Measurements from ENCODE around the gene GAD1. TPM values are rescaled to one million over a fixed set of nuclear protein-coding genes. Genes with fewer than 3 reads are reported as not detected.
A peak's percentile ranks its signal among the peaks of the same experiment; 100 is the strongest.

The GAD1 gene
- polyA plus RNA-seq, 1 of the 3 experiments (the other 2 are of a cell fraction): 0.20 TPM

DNA sequence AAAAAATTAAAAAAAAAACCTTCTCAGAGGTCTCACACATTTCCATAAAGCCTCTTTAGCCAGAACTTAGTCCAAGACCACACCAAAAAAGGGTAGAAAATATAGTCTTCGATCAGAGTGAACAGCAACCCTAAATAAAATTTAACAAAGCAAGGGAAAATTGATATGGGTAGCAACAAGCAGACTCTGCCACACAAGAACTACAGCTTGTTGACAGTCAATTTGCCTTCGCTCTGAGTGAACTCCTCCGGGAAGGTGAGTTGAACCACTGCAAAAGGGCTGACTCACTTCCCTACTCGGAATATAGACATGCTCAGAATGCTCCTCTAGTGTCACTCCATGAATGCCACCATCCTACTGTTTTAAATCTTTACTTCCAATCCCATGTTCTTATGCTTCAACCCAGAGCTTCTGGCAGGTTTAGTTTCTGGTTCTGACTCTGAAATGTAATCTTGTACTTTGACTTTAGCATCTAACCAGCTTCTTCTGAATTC, 24.1 kb downstream of the GAD1 start (continued):
- TF ChIP-seq, protein P1, sequence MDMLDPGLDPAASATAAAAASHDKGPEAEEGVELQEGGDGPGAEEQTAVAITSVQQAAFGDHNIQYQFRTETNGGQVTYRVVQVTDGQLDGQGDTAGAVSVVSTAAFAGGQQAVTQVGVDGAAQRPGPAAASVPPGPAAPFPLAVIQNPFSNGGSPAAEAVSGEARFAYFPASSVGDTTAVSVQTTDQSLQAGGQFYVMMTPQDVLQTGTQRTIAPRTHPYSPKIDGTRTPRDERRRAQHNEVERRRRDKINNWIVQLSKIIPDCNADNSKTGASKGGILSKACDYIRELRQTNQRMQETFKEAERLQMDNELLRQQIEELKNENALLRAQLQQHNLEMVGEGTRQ (IDR thresholded peaks at IDR 0.05; ENCODE audit: borderline replicate concordance, low read depth, low read length): no peak
- TF ChIP-seq PBX3 (IDR thresholded peaks at IDR 0.05) (no peak), EZH2phosphoT487 (IDR thresholded peaks at IDR 0.05; ENCODE audit: borderline replicate concordance, low read depth) (no peak), TCF12 (IDR thresholded peaks at IDR 0.05) (no peak)

- no peaks in the 10 kb centered on the region for H4K20me1 ChIP-seq (ENCODE audit: insufficient read depth)
- H3K9me3 ChIP-seq: no peaks in the 10 kb centered on the region
- H3K79me2 ChIP-seq (ENCODE audit: insufficient read depth): no peaks in the 10 kb centered on the region
- no peak overlapping the region for H3K4me3 ChIP-seq (ENCODE audit: low read depth in 2 of 2, low read length in 1 of 2)
- no peaks in the 10 kb centered on the region for H3K36me3 ChIP-seq (replicated peaks in 1 of 2; ENCODE audit: control insufficient read depth in 1 of 2, insufficient read depth in 2 of 2, low read length in 1 of 2)
- H3K9me2 ChIP-seq: no peaks in the 10 kb centered on the region
- H3K27ac ChIP-seq (ENCODE audit: low read depth in 2 of 2, low read length in 1 of 2): peak overlapping the region in 1 of 2 experiments; percentile 63; a peak in 3 of 4 replicates
- H3K4me2 ChIP-seq: peak overlapping the region; percentile 56
- ChIA-PET CTCF (interaction anchor here (3.2 kb wide), 1 partner anchor 30 kb away, joined by 13 read pairs; no protein-coding TSS in a partner anchor), POLR2A (no interaction called here)
- peak overlapping the region; percentile 4; the same call in 1 of the 2 replicates for H3K9ac ChIP-seq
- 33% methylated on average over 2 of the region's 2 CpGs for WGBS (ENCODE audit: low lambda C conversion rate)
- TF ChIP-seq SIN3A (IDR thresholded peaks at IDR 0.05; ENCODE audit: borderline replicate concordance, low read depth, low read length) (no peak), EP300 (IDR thresholded peaks at IDR 0.05; ENCODE audit: borderline replicate concordance in 1 of 2, low read depth in 1 of 2, low read length in 1 of 2) (peak in 1 of 2 experiments; percentile 58; a peak in 1 of 4 replicates), ELF1 (IDR thresholded peaks at IDR 0.05) (no peak), FOSL2 (IDR thresholded peaks at IDR 0.05; ENCODE audit: borderline replicate concordance, low read depth) (peak; percentile 67; the same call in 1 of the 2 replicates), TEAD4 (IDR thresholded peaks at IDR 0.05; ENCODE audit: borderline replicate concordance, insufficient read depth) (peak; percentile 42; the same call in 1 of the 2 replicates), TCF12 (IDR thresholded peaks at IDR 0.05) (peak; percentile 51), NFIC (IDR thresholded peaks at IDR 0.05; ENCODE audit: borderline replicate concordance) (peak; percentile 67; the same call in 1 of the 2 replicates), JUND (IDR thresholded peaks at IDR 0.05) (peak; percentile 59), PBX3 (IDR thresholded peaks at IDR 0.05) (peak; percentile 69), RCOR1 (IDR thresholded peaks at IDR 0.05; ENCODE audit: low read length) (no peak)
- TF ChIP-seq, protein P2, sequence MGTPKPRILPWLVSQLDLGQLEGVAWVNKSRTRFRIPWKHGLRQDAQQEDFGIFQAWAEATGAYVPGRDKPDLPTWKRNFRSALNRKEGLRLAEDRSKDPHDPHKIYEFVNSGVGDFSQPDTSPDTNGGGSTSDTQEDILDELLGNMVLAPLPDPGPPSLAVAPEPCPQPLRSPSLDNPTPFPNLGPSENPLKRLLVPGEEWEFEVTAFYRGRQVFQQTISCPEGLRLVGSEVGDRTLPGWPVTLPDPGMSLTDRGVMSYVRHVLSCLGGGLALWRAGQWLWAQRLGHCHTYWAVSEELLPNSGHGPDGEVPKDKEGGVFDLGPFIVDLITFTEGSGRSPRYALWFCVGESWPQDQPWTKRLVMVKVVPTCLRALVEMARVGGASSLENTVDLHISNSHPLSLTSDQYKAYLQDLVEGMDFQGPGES (IDR thresholded peaks at IDR 0.05; ENCODE audit: low read depth, low read length): no peak
- H3K27me3 ChIP-seq (ENCODE audit: insufficient read depth): no peaks in the 10 kb centered on the region
- no peak overlapping the region for H2AFZ ChIP-seq (ENCODE audit: low read depth)
- H3F3A ChIP-seq (replicated peaks; ENCODE audit: insufficient read depth): peaks cover 18% of the 10 kb centered on the region
- DNase-seq: no peak
- H3K4me1 ChIP-seq (ENCODE audit: control insufficient read depth in 1 of 2, insufficient read depth in 2 of 2, low read depth in 1 of 2, low read length in 1 of 2): peaks cover 0 to 5% of the 10 kb centered on the region in 2 experiments; a peak in 1 of 4 replicates
Measured at GRCh38 chr2:170842785-170843184, 26.1 kb downstream of the GAD1 start.

All from SK-N-SH (cell line).